Ishikawa (cell line): Measurements from ENCODE around the gene ALKBH8.

Source experiments
- CEBPB ChIP-seq: IDR thresholded peaks from 2 replicates; pipeline ENCODE4 v1.6.1; 2012
- CREB1 ChIP-seq: IDR thresholded peaks from 2 replicates; pipeline ENCODE4 v1.6.1; 2012; ENCODE audit warnings: low read depth
- EP300 ChIP-seq: IDR thresholded peaks from 2 replicates; pipeline ENCODE4 v1.6.1; 2012; ENCODE audit warnings: borderline replicate concordance
- FOXM1 ChIP-seq: IDR thresholded peaks from 2 replicates; pipeline ENCODE4 v1.6.1; 2012; ENCODE audit warnings: low read depth, borderline replicate concordance
- RAD21 ChIP-seq: IDR thresholded peaks from 2 replicates; pipeline ENCODE4 v1.6.1; 2012; ENCODE audit warnings: low read depth
- TAF1 ChIP-seq: IDR thresholded peaks from 2 replicates; pipeline ENCODE4 v1.6.1; 2012; ENCODE audit warnings: low read depth, mild to moderate bottlenecking
- TCF12 ChIP-seq: IDR thresholded peaks from 2 replicates; pipeline ENCODE4 v1.6.1; 2012; ENCODE audit warnings: low read depth
- ZBTB7A ChIP-seq: IDR thresholded peaks from 2 replicates; pipeline ENCODE4 v1.6.1; 2012; ENCODE audit warnings: low read depth
- TF ChIP-seq, protein P1 (sequence below): IDR thresholded peaks from 2 replicates; pipeline ENCODE4 v1.6.1; 2012
- TF ChIP-seq, protein P2 (sequence below): IDR thresholded peaks from 2 replicates; pipeline ENCODE4 v1.6.1; 2012
- TF ChIP-seq, protein P3 (sequence below): IDR thresholded peaks from 2 replicates; pipeline ENCODE4 v1.6.1; 2012; ENCODE audit warnings: low read depth, mild to moderate bottlenecking

DNA sequence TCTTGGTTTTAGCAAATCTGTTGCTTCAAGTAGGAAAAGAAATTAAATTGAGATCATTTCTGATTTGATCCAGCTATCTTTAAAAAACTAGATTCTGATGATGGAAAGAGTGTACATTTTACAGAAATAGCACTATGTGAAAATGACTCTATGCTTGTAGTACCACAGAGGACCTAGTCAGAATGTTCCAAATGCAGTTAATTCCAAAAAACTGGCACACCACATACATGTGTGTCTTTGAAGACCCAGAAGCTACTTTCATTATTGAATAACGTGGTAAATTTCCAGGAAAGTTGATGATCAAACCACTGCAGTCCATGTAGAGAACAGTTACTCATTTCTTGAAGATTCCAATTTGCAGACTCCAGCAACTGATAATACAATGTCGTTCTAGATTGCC, 29.2 kb upstream of the ALKBH8 start:
- TF ChIP-seq EP300 = no peak
- TF ChIP-seq, protein P1, sequence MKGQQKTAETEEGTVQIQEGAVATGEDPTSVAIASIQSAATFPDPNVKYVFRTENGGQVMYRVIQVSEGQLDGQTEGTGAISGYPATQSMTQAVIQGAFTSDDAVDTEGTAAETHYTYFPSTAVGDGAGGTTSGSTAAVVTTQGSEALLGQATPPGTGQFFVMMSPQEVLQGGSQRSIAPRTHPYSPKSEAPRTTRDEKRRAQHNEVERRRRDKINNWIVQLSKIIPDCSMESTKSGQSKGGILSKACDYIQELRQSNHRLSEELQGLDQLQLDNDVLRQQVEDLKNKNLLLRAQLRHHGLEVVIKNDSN = no peak
- TF ChIP-seq, protein P2, sequence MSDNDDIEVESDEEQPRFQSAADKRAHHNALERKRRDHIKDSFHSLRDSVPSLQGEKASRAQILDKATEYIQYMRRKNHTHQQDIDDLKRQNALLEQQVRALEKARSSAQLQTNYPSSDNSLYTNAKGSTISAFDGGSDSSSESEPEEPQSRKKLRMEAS = no peak
- TF ChIP-seq RAD21 = no peak
- TF ChIP-seq ZBTB7A = no peak
- TF ChIP-seq TCF12 = no peak
- TF ChIP-seq CREB1 = no peak
- TF ChIP-seq CEBPB = no peak
- TF ChIP-seq, protein P3, sequence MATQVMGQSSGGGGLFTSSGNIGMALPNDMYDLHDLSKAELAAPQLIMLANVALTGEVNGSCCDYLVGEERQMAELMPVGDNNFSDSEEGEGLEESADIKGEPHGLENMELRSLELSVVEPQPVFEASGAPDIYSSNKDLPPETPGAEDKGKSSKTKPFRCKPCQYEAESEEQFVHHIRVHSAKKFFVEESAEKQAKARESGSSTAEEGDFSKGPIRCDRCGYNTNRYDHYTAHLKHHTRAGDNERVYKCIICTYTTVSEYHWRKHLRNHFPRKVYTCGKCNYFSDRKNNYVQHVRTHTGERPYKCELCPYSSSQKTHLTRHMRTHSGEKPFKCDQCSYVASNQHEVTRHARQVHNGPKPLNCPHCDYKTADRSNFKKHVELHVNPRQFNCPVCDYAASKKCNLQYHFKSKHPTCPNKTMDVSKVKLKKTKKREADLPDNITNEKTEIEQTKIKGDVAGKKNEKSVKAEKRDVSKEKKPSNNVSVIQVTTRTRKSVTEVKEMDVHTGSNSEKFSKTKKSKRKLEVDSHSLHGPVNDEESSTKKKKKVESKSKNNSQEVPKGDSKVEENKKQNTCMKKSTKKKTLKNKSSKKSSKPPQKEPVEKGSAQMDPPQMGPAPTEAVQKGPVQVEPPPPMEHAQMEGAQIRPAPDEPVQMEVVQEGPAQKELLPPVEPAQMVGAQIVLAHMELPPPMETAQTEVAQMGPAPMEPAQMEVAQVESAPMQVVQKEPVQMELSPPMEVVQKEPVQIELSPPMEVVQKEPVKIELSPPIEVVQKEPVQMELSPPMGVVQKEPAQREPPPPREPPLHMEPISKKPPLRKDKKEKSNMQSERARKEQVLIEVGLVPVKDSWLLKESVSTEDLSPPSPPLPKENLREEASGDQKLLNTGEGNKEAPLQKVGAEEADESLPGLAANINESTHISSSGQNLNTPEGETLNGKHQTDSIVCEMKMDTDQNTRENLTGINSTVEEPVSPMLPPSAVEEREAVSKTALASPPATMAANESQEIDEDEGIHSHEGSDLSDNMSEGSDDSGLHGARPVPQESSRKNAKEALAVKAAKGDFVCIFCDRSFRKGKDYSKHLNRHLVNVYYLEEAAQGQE = no peak
- no peak for TF ChIP-seq FOXM1
- no peak for TF ChIP-seq TAF1
